ENCODE measurements around the gene PTPRA.
"Not testable (repeated sequence)": the region's sequence is repeated elsewhere in the genome, so short reads cannot be mapped to it uniquely, and the experiment has no call there.

PTPRA gene

GRCh38 chr20:3071610-3072529, 198.6 kb downstream of the PTPRA start, which contains the start of gene OXT:
Gene OXT, plus strand, starts transcription at chr20:3071620. Its CDS starts 36 bp downstream, at chr20:3071656.
- peak; percentile 56 for DNase-seq (ENCODE audit: low read depth)
- Histone ChIP-seq H3K9ac (ENCODE audit: low read length) (peak within 1 kb of the TSS; percentile 34), H3K27me3 (replicated peaks; ENCODE audit: control insufficient read depth, insufficient read depth, low read length) (peaks cover 8% of the 10 kb centered on the region), H3K9me3 (ENCODE audit: control insufficient read depth, low read length) (no peaks in the 10 kb centered on the region), H3K36me3 (ENCODE audit: control insufficient read depth, insufficient read depth, low read length, severe bottlenecking) (no peaks in the 10 kb centered on the region), H3K4me3 (ENCODE audit: low read length) (peak within 1 kb of the TSS; percentile 63), H3K4me1 (ENCODE audit: control insufficient read depth, insufficient read depth, low read length) (peaks cover 28% of the 10 kb centered on the region)

DNA sequence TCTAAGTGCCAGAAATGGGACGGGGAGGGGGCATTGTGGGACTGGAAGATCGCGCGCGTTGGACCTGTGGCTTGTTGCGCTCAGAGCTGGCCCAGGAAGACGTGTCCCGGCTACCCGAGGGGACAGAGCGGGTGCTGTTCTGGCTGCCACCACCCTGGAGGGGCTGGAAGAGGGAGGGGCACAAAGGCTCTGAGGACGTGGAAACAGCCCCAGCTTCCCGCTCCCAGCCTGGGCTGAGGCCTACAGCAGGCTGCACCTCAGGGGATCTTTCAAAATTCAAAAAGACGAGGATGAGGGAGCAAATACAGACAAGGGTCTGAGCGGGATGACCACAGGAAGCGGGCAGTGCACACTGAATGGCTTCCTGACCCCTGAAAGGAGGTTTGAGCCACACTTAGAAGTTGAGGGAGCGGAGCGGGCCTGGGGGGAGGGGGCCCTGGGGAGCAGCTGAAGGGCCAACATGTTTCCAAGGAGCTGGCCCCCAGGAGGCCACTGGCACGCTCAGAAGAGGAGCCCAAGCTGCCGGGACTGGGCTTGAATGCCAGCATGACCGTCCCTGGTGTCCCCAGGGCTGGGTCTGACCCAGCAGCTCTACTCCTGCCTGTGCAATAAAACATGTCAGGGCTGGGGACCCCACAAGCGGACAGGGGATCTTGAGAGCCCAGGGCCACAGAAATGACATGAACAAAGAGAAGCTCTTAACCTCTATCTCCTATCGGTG, 199.4 kb downstream of the PTPRA start:
- Histone ChIP-seq H3K4me1 (ENCODE audit: control insufficient read depth, insufficient read depth, low read length) (peaks cover 19% of the 10 kb centered on the region), H3K36me3 (ENCODE audit: control insufficient read depth, insufficient read depth, low read length, severe bottlenecking) (no peaks in the 10 kb centered on the region), H3K27me3 (replicated peaks; ENCODE audit: control insufficient read depth, insufficient read depth, low read length) (peaks cover 8% of the 10 kb centered on the region), H3K9me3 (ENCODE audit: control insufficient read depth, low read length) (no peaks in the 10 kb centered on the region), H3K4me3 (ENCODE audit: low read length) (no peak overlapping the region), H3K9ac (ENCODE audit: low read length) (no peak overlapping the region)
- DNase-seq (ENCODE audit: low read depth), result no peak

- not testable (repeated sequence) for H3K9ac ChIP-seq (ENCODE audit: low read length); H3K4me3 ChIP-seq (ENCODE audit: low read length); H3K36me3 ChIP-seq (ENCODE audit: control insufficient read depth, insufficient read depth, low read length, severe bottlenecking); DNase-seq (ENCODE audit: low read depth); H3K27me3 ChIP-seq (replicated peaks; ENCODE audit: control insufficient read depth, insufficient read depth, low read length); H3K9me3 ChIP-seq (ENCODE audit: control insufficient read depth, low read length)
- peaks cover 14% of the 10 kb centered on the region for H3K4me1 ChIP-seq (ENCODE audit: control insufficient read depth, insufficient read depth, low read length)
These were observed 200.0 kb downstream of the PTPRA start for GRCh38 chr20:3073251-3073643.

GRCh38 chr20:3074812-3075211, 201.5 kb downstream of the PTPRA start:
- Histone ChIP-seq H3K4me1 (ENCODE audit: control insufficient read depth, insufficient read depth, low read length) (peaks cover 10% of the 10 kb centered on the region), H3K36me3 (ENCODE audit: control insufficient read depth, insufficient read depth, low read length, severe bottlenecking) (no peaks in the 10 kb centered on the region), H3K9ac (ENCODE audit: low read length) (no peak overlapping the region), H3K4me3 (ENCODE audit: low read length) (no peak overlapping the region), H3K9me3 (ENCODE audit: control insufficient read depth, low read length) (no peaks in the 10 kb centered on the region), H3K27me3 (replicated peaks; ENCODE audit: control insufficient read depth, insufficient read depth, low read length) (peaks cover 8% of the 10 kb centered on the region)
- no peak for DNase-seq (ENCODE audit: low read depth)

DNA sequence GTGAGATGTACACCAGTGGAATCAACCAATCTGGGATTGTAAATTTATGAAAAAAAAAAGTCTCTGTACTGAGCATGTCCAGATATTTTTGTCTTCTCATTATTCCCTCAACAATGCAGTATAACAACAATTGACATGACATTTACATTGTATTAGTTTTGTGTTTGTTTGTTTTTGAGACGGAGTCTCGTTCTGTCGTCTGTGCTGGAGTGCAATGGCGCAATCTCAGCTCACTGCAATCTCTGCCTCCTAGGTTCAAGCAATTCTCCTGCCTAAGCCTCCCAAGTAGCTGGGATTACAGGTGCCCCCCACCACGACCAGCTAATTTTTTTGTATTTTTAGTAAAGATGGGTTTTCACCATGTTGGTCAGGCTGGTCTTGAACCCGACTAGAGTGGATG, 202.0 kb downstream of the PTPRA start:
- H3K9ac ChIP-seq (ENCODE audit: low read length); H3K4me3 ChIP-seq (ENCODE audit: low read length); H3K27me3 ChIP-seq (replicated peaks; ENCODE audit: control insufficient read depth, insufficient read depth, low read length); H3K9me3 ChIP-seq (ENCODE audit: control insufficient read depth, low read length); DNase-seq (ENCODE audit: low read depth); H3K36me3 ChIP-seq (ENCODE audit: control insufficient read depth, insufficient read depth, low read length, severe bottlenecking): not testable (repeated sequence)
- H3K4me1 ChIP-seq (ENCODE audit: control insufficient read depth, insufficient read depth, low read length), result peaks cover 12% of the 10 kb centered on the region

DNA sequence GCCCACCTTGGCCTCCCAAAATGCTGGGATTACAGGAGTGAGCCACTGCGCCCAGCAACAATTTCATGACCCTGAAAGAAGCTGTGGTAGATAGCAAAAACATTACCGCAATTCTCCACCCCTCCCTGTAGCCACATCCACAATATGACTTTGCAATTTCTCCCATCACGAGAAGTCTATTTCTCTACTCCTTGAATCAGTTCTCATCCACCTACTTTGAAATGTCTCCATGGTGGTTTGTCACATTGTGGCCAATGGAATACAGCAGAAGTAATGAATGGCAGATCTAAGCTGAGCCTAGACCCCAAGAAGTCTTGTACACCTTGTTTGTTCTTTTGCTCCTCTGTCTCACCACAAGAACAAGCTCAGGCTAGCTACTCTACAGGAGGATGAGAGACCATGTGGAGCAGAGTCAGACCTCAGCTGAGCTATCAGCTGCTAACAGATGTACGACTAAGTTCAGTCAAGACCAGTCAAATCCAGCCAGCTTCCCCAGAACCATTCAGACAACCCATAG, 204.4 kb downstream of the PTPRA start:
- no peak for DNase-seq (ENCODE audit: low read depth)
- Histone ChIP-seq H3K4me3 (ENCODE audit: low read length) (no peak overlapping the region), H3K4me1 (ENCODE audit: control insufficient read depth, insufficient read depth, low read length) (peaks cover 23% of the 10 kb centered on the region), H3K9ac (ENCODE audit: low read length) (no peak overlapping the region), H3K27me3 (replicated peaks; ENCODE audit: control insufficient read depth, insufficient read depth, low read length) (no peaks in the 10 kb centered on the region), H3K9me3 (ENCODE audit: control insufficient read depth, low read length) (no peaks in the 10 kb centered on the region), H3K36me3 (ENCODE audit: control insufficient read depth, insufficient read depth, low read length, severe bottlenecking) (no peaks in the 10 kb centered on the region)

- Histone ChIP-seq H3K36me3 (ENCODE audit: control insufficient read depth, insufficient read depth, low read length, severe bottlenecking) (no peaks in the 10 kb centered on the region), H3K4me3 (ENCODE audit: low read length) (no peak overlapping the region), H3K27me3 (replicated peaks; ENCODE audit: control insufficient read depth, insufficient read depth, low read length) (peaks cover 7% of the 10 kb centered on the region), H3K9ac (ENCODE audit: low read length) (no peak overlapping the region), H3K4me1 (ENCODE audit: control insufficient read depth, insufficient read depth, low read length) (peaks cover 23% of the 10 kb centered on the region), H3K9me3 (ENCODE audit: control insufficient read depth, low read length) (no peaks in the 10 kb centered on the region)
- DNase-seq (ENCODE audit: low read depth), result no peak
These were observed 207.7 kb downstream of the PTPRA start for GRCh38 chr20:3080939-3081388.

- Histone ChIP-seq H3K9ac (ENCODE audit: low read length) (peak overlapping the region; percentile 56), H3K27me3 (replicated peaks; ENCODE audit: control insufficient read depth, insufficient read depth, low read length) (peaks cover 7% of the 10 kb centered on the region), H3K9me3 (ENCODE audit: control insufficient read depth, low read length) (no peaks in the 10 kb centered on the region), H3K4me1 (ENCODE audit: control insufficient read depth, insufficient read depth, low read length) (peaks cover 23% of the 10 kb centered on the region), H3K4me3 (ENCODE audit: low read length) (peak overlapping the region; percentile 55), H3K36me3 (ENCODE audit: control insufficient read depth, insufficient read depth, low read length, severe bottlenecking) (no peaks in the 10 kb centered on the region)
- no peak for DNase-seq (ENCODE audit: low read depth)
These were observed 208.4 kb downstream of the PTPRA start for GRCh38 chr20:3081641-3082040.

DNA sequence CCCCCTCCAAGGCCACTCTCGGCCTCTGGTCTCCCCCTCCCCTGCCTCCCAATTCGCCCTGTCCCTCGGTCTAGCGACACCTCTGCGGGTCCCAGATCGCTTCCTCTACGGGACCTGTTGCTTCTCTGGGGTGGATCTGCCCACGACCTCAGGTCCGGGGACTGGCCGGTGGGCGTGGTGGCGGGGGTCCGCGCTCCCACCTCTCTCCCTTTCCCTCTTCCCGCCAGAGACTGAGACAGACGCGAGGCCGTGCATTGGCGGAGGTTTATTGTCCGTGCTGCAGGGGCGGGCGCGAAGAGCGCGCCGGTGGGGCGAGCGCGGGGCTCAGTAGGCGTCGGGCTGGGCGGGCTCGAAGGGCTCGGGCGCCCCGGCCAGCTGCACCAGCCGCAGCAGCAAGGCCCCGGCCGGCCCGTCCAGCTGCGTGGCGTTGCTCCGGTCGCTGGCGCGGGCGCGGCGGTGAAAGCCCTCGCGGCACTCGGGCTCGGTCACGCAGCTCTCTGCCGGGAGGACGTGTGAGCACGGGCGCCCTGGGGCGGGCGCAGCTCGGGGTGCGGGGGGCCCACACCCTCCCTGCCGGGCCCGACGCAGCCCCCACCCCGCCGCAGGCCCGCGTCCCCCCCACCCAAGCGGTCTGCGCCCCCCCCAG, 209.1 kb downstream of the PTPRA start:
- Histone ChIP-seq H3K27me3 (replicated peaks; ENCODE audit: control insufficient read depth, insufficient read depth, low read length) (peaks cover 7% of the 10 kb centered on the region), H3K4me1 (ENCODE audit: control insufficient read depth, insufficient read depth, low read length) (peaks cover 23% of the 10 kb centered on the region), H3K9ac (ENCODE audit: low read length) (peak overlapping the region; percentile 56), H3K36me3 (ENCODE audit: control insufficient read depth, insufficient read depth, low read length, severe bottlenecking) (no peaks in the 10 kb centered on the region), H3K4me3 (ENCODE audit: low read length) (peak overlapping the region; percentile 55), H3K9me3 (ENCODE audit: control insufficient read depth, low read length) (no peaks in the 10 kb centered on the region)
- DNase-seq (ENCODE audit: low read depth), result peak; percentile 53

- Histone ChIP-seq H3K27me3 (replicated peaks; ENCODE audit: control insufficient read depth, insufficient read depth, low read length) (peaks cover 7% of the 10 kb centered on the region), H3K4me3 (ENCODE audit: low read length) (no peak overlapping the region)
These were observed 210.0 kb downstream of the PTPRA start for GRCh38 chr20:3082955-3083952.

More at GRCh38 chr20:3082955-3083952, 210.0 kb downstream of the PTPRA start:
- DNase-seq (ENCODE audit: low read depth), result no peak
- Histone ChIP-seq H3K36me3 (ENCODE audit: control insufficient read depth, insufficient read depth, low read length, severe bottlenecking) (no peaks in the 10 kb centered on the region), H3K4me1 (ENCODE audit: control insufficient read depth, insufficient read depth, low read length) (peaks cover 23% of the 10 kb centered on the region), H3K9ac (ENCODE audit: low read length) (no peak overlapping the region), H3K9me3 (ENCODE audit: control insufficient read depth, low read length) (no peaks in the 10 kb centered on the region)
